NCI-H146 treated with DMSO at 0.1 percent for 48 hours (cell line): ENCODE data around the gene F2.
"Not testable (repeated sequence)": the region's sequence is repeated elsewhere in the genome, so short reads cannot be mapped to it uniquely, and the experiment has no call there.

Experiments
- DNase-seq: peaks from one replicate; lab custom pipeline; 2025; ENCODE audit not compliant: unreplicated experiment; lab: John Stamatoyannopoulos, UW

Gene F2

GRCh38 chr11:46684367-46684766 lies 34.6 kb upstream of the F2 start:
- DNase-seq, result no peak

- DNase-seq, result no peak
These were observed 31.9 kb upstream of the F2 start for GRCh38 chr11:46686886-46687795.

- DNase-seq, result no peak
These were observed 28.3 kb upstream of the F2 start for GRCh38 chr11:46690702-46691101.

- DNase-seq, result no peak
These were observed 26.6 kb upstream of the F2 start for GRCh38 chr11:46692450-46692849.

GRCh38 chr11:46693597-46694012 lies 25.4 kb upstream of the F2 start:
- DNase-seq, result no peak

GRCh38 chr11:46694072-46694471 lies 24.9 kb upstream of the F2 start:
- no peak for DNase-seq

- DNase-seq, result no peak
These were observed 24.4 kb upstream of the F2 start for GRCh38 chr11:46694607-46695006.

GRCh38 chr11:46695345-46696211 lies 23.4 kb upstream of the F2 start:
- no peak for DNase-seq

GRCh38 chr11:46696212-46696558 lies 22.8 kb upstream of the F2 start:
- DNase-seq, result no peak

- DNase-seq, result no peak
These were observed 21.7 kb upstream of the F2 start for GRCh38 chr11:46697303-46697702.

- DNase-seq, result no peak
These were observed 21.3 kb upstream of the F2 start for GRCh38 chr11:46697723-46698122.

GRCh38 chr11:46698597-46698996 lies 20.4 kb upstream of the F2 start:
- no peak for DNase-seq

- peak; percentile 97 for DNase-seq
These were observed 18.6 kb upstream of the F2 start, which contains the start of the genes ARHGAP1 and ZNF408 for GRCh38 chr11:46700241-46701077. ARHGAP1 (minus strand) TSS chr11:46700619; CDS start chr11:46696107, 4,512 bp downstream. ZNF408 (plus strand) TSS chr11:46701031; CDS start chr11:46701048, 17 bp downstream.

- DNase-seq, result no peak
These were observed 17.8 kb upstream of the F2 start for GRCh38 chr11:46701078-46701654.

- DNase-seq, result no peak
These were observed 13.8 kb upstream of the F2 start for GRCh38 chr11:46705070-46705688.

GRCh38 chr11:46706886-46707285 lies 12.1 kb upstream of the F2 start:
- DNase-seq, result no peak

GRCh38 chr11:46709351-46709750 lies 9.7 kb upstream of the F2 start:
- not testable (repeated sequence) for DNase-seq

GRCh38 chr11:46710821-46711269 lies 8.2 kb upstream of the F2 start:
- DNase-seq, result no peak

- no peak for DNase-seq
These were observed 7.7 kb upstream of the F2 start for GRCh38 chr11:46711303-46711702.
